ENCODE results near the gene GATA2.

GATA2 gene

GRCh38 chr3:128470134-128470899 is 22.7 kb downstream of the GATA2 start:
- DNase-seq (ENCODE audit: extremely low read depth, low read depth) = no peak
- H3K4me3 ChIP-seq (replicated peaks; ENCODE audit: low read depth, low read length) = no peak overlapping the region
- TF ChIP-seq, protein P1, sequence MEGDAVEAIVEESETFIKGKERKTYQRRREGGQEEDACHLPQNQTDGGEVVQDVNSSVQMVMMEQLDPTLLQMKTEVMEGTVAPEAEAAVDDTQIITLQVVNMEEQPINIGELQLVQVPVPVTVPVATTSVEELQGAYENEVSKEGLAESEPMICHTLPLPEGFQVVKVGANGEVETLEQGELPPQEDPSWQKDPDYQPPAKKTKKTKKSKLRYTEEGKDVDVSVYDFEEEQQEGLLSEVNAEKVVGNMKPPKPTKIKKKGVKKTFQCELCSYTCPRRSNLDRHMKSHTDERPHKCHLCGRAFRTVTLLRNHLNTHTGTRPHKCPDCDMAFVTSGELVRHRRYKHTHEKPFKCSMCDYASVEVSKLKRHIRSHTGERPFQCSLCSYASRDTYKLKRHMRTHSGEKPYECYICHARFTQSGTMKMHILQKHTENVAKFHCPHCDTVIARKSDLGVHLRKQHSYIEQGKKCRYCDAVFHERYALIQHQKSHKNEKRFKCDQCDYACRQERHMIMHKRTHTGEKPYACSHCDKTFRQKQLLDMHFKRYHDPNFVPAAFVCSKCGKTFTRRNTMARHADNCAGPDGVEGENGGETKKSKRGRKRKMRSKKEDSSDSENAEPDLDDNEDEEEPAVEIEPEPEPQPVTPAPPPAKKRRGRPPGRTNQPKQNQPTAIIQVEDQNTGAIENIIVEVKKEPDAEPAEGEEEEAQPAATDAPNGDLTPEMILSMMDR (IDR thresholded peaks at IDR 0.05; ENCODE audit: low read depth, low read length, missing control alignments) = no peak

GRCh38 chr3:128469556-128469955 is 23.4 kb downstream of the GATA2 start:
- DNase-seq (ENCODE audit: extremely low read depth, low read depth) = no peak
- TF ChIP-seq, protein P1 (IDR thresholded peaks at IDR 0.05; ENCODE audit: low read depth, low read length, missing control alignments) = no peak
- H3K4me3 ChIP-seq (replicated peaks; ENCODE audit: low read depth, low read length) = no peak overlapping the region

GRCh38 chr3:128468791-128469527 is 24.0 kb downstream of the GATA2 start:
- no peak overlapping the region for H3K4me3 ChIP-seq (replicated peaks; ENCODE audit: low read depth, low read length)
- TF ChIP-seq, protein P1 (IDR thresholded peaks at IDR 0.05; ENCODE audit: low read depth, low read length, missing control alignments) = no peak
- DNase-seq (ENCODE audit: extremely low read depth, low read depth) = no peak

GRCh38 chr3:128468285-128468790 is 24.7 kb downstream of the GATA2 start:
- no peak overlapping the region for H3K4me3 ChIP-seq (replicated peaks; ENCODE audit: low read depth, low read length)
- TF ChIP-seq, protein P1 (IDR thresholded peaks at IDR 0.05; ENCODE audit: low read depth, low read length, missing control alignments) = no peak
- no peak for DNase-seq (ENCODE audit: extremely low read depth, low read depth)

DNA sequence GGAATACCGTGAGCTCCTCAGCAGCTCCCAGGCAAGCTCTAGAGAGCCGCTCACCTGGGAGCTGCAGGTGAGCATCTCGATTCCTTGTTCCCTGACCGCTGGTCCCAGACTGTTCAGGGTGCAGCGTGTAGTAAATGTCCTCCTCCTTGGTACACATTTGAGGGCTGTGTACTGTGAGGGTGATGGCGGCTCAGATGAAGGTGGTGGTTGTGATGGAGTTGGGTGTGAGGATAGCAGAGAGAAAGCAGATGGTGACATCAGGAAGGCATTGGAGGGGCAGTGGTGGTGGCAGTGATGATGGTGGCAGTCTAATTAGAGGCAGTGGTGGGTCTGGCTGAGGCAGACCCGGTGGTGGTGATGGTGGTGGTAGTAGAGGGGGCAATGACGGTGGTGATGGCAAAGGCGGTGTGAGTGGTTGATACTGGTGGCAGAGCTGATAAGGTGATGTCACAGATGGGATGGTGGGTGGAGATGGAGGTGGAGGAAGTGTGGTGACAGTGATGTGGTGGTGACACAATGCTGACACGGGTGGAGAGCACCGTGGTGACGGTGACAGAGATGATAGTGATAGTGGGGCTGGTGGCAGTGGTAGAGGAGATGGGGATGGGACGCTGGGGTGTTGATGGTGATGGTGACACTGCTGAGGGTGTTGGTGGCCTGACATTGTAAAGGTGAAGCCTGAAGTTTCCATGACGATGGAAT is 26.0 kb downstream of the GATA2 start, which contains the start of gene DNAJB8:
Gene DNAJB8, minus strand, starts transcription at position 51 of the 702 bp plus-strand sequence. CDS start 3,645 bp downstream, outside the sequence.
- TF ChIP-seq, protein P1 (IDR thresholded peaks at IDR 0.05; ENCODE audit: low read depth, low read length, missing control alignments) = no peak
- no peak within 1 kb of the TSS for H3K4me3 ChIP-seq (replicated peaks; ENCODE audit: low read depth, low read length)
- DNase-seq (ENCODE audit: extremely low read depth, low read depth) = no peak

DNA sequence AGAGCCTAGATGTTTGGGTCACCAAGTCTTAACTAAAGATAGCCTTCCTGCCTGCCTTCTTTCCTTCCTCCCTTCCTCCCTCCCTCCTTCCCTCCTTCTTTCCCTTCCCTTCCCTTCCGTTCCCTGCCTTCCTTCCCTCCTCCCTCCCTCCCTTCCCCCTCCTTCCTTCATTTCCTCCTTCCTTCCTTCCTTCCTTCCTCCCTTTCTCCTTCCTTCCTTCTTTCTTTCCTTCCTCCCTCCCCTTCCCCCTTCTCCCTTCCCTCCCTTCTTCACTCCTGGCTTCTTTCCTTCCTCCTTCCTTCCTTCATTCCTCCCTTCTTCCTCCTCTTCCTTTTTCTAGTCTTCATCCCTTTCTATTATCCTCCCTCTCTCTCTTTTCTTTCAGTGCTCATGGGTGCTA is 28.3 kb downstream of the GATA2 start:
- H3K4me3 ChIP-seq (replicated peaks; ENCODE audit: low read depth, low read length) = no peak overlapping the region
- DNase-seq (ENCODE audit: extremely low read depth, low read depth) = no peak
- TF ChIP-seq, protein P1 (IDR thresholded peaks at IDR 0.05; ENCODE audit: low read depth, low read length, missing control alignments) = no peak

Measured in HFF-Myc (cell line).